GM15510 (cell line): ENCODE measurements around the gene ADAMTS15.

Experiments used
- POLR2A ChIP-seq: IDR thresholded peaks from 3 replicates; pipeline ENCODE4 v1.6.1; 2011; ENCODE audit warnings: borderline replicate concordance; ENCODE audit not compliant: insufficient read length; ENCODE audit errors: extremely low read depth

Gene ADAMTS15

DNA sequence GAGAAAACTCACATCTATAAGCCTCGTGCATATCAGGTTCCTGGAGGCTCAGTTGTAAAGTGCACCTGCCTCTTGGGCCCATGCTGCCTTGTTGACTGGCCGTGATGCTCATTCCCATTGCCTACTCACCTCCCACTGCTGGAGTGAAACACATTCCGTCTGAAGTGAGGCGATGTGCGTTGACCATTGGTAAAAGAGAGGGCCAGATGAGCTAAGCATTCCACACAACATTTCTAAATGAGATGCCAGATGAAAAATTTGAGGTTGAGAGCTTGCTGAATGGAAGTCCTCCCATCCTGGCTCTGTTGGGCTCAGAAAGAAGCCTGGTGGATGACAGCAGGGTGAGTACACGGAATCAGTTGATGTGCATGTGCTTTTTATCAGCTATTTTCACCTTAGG is 8.6 kb upstream of the ADAMTS15 start:
- no peak for TF ChIP-seq POLR2A

DNA sequence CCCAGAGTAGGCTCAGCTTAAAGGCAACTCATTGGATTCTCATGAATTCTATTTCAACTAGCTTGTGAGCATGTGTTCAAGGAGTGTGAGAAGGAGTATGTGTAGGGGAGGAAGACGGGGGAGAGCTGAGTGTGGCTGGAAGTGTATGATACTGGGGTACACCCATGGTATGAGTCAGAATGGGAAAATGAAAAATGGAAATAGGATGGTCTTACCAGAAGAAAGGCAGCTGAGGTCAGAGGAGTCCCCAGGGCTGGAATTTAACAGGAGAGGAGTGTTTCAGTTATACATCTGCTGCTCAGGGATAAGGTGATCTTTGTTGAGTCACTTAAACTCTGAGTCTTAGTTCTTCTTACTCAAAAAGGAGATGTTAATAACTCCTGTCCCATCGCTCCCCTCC is 6.7 kb upstream of the ADAMTS15 start:
- TF ChIP-seq POLR2A: no peak

DNA sequence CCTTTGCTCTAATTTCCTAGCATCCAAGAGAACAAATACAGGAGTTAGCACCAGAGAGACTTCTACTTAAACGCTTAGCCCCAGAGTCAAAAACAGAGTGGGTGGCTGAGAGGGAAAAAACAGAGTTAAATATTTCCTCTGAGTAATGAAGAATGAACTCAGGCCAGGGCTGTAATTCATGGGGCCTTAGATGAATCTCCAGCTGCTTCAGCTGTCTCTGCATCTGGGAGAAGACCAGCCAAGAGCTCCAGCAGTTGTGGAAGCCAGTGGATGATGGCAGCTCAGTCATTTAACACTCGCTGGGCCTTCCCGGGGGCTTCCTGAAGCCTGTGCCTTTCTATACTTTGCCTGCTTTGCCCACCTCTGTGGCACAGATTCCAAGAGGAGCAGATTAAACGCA is 5.7 kb upstream of the ADAMTS15 start:
- no peak for TF ChIP-seq POLR2A

DNA sequence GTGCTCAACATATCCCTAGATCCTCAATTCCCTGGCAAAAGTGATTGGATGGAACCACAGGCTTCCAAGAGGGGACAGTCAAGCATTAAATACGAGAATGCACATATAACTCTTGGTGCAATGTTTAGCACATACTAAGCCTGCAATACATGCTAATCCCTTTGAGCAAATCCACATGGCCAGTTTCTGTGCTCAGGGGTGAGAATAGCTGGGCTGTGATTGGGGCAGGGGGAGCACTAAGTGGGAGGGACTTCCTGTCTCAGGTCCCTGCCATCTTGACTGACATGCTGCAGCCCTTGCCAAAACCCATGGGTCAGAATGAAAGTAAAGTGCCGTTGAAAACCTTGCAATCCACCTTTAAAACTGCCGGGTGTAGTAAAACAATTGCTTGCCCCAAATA is 2.7 kb upstream of the ADAMTS15 start:
- TF ChIP-seq POLR2A: no peak

DNA sequence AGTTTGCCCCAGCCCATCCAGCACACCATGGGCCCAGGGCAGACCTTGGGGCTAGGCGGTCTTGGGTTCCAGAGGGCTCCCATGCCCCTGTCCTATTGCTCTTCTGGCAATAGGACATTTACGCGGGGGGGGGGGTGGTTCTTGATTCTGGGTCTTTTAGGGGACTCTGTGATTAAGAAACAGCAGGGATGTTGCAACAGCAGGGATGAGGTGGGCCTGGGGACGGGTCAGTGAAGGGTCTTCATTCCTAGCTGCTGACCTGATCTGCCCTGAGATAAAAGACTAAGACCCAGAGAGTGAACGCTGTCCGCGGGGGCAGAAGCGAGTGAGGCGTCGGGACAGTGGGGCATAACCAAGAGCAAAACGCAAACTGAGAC is 418 bp upstream of the ADAMTS15 start:
- TF ChIP-seq POLR2A: no peak

DNA sequence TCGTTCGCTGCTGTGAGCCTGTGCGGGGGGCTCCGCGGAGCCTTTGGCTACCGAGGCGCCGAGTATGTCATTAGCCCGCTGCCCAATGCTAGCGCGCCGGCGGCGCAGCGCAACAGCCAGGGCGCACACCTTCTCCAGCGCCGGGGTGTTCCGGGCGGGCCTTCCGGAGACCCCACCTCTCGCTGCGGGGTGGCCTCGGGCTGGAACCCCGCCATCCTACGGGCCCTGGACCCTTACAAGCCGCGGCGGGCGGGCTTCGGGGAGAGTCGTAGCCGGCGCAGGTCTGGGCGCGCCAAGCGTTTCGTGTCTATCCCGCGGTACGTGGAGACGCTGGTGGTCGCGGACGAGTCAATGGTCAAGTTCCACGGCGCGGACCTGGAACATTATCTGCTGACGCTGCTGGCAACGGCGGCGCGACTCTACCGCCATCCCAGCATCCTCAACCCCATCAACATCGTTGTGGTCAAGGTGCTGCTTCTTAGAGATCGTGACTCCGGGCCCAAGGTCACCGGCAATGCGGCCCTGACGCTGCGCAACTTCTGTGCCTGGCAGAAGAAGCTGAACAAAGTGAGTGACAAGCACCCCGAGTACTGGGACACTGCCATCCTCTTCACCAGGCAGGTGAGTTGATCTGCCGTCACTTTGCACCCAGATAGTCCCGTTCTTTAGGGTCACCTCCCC is 1.0 kb downstream of the ADAMTS15 start:
- no peak for TF ChIP-seq POLR2A

DNA sequence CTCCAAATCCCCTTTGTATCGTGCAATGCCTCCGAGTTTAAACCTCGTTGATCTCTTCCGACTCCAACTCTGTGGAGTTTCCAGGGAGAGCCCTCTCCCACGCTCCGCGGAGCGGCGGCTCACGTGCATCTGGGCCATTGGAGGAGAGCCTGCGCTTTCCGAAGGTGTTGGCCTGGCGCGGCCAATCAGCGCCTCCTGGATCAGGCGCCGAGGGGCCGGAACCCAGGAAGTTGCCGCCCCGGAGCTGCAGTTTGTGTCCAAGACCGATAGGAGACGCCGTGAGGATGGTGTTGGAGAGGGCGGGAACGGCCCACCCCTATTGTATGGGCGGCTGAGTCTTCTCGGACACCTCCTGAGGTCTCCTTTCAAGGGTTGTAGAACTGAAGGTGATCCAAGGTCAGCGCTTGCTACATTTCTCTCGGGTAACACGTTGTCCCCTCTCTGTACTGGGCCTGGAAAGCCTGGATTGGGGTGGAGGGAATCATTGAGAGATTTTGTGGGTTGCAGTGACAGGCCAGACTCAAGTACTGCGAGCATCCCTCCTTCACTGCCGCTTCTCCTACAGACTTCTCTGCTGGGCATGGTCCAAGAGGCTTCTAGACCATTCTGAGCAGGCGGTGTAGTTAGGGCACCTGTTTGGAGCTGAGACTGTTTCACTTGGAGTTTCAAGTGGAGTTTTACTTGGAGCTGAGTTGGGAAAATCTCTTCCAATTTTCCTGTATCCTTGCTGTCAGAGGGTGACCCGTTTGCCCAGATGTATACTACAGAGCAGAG is 1.7 kb downstream of the ADAMTS15 start:
- TF ChIP-seq POLR2A: no peak

DNA sequence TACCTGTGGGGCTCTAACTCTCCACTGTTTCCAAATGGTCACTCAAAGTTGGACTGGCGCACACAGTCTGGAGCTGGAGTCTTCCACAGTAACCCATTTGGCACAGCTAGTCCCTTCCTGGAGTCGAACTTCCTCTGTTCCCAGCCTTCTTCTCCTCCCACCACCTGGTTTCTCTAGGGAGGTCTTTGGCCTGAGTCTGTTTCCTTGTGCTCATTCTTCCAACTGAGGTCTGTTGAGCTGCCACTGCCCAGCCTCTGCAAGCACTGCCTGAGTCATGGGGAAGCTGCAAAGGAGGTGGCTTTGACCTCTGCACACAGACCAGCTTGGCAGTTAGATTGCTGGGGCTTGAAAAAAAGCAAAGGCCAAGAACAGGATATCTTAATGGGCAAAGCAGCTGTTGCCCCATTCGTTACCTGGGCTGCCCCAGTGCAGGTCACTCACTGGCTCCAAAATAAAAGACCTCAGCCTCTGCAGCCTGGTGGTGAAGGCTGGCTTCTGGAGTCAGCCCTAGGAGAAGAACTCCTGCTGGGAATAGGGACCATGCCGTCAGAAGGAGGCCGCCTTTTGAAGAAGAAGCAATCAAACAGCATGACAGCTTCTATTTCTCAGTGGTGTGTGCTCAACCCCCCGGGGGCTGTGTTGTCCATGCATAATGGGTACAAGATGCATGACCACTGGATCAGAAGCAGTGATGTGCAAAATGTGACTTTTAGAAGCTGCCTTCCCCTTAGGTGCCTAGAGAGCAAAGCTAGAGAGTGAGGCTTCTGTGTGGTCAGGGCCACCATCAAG is 3.0 kb downstream of the ADAMTS15 start:
- no peak for TF ChIP-seq POLR2A

DNA sequence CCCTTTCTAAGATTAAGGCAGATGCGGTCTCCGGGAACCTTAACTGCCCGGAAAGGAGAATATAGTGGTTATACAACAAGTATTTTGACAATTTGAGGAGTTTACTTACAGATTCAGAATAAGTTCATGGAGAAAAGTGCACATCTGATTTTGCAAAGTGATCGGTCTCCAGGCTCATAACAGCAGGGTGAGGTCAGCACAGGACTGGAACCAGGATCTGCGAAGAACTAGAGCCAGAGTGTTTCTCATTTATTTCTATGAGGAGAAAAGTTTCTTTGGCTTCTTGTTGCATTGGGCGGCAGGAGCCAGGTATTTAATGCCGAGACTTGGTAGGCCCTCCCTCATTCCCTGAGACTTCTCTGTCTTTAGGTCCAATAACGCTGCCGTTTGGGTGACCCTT is 3.7 kb downstream of the ADAMTS15 start:
- TF ChIP-seq POLR2A: no peak

DNA sequence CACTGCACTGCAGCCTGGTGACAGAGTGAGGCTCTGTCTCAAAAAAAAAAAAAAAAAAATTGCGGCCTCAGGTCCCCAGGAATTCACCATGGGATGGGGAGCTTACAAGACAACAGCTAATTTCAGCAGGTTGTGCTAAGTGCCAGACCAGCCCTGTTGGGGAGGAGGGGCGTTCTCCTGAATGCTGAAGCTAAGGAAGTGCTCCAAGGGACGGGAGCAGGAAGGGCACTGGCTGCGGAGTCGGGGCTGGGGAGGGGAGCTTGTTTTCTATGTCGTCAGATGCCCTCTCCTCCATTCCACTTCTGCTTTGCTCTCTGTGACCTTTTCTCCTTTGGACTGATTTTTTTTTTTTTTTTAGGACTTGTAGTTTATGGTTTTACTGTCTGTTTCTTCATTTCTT is 4.5 kb downstream of the ADAMTS15 start:
- TF ChIP-seq POLR2A: no peak

DNA sequence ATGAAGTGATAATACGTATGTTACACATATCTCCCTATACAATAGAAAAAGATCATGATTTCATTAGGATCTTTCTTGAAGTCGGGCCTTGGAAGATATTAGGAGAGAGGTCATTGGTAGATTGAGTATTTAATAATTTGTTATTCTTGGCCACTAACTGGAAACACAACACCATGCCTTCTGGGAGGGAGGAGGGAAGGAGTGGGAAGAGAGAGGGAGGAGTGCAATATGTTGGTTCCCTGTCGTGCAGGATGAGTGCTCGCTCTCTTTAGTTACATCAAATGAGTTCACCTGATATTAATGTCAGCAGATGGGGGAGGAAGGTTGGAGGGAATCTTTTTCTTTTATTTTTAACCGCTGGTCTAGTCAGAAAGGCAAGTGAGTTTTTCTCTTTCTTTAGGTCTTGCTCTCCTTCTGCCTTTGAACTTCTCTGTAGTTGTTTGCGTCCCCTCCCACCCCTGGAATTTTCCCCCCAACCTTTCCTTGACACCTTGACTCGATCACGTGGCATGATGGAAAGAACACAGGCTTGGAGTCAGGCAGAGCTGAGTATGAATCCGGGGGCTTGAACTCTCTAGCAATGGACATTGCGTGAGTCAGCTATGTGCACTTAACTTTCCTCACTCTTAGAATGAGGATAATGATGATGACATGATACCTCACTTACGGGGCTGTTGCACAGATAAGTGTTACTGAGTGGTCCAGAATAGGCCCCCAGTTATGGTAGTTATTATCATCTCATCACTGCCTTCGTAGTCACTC is 6.2 kb downstream of the ADAMTS15 start:
- no peak for TF ChIP-seq POLR2A

DNA sequence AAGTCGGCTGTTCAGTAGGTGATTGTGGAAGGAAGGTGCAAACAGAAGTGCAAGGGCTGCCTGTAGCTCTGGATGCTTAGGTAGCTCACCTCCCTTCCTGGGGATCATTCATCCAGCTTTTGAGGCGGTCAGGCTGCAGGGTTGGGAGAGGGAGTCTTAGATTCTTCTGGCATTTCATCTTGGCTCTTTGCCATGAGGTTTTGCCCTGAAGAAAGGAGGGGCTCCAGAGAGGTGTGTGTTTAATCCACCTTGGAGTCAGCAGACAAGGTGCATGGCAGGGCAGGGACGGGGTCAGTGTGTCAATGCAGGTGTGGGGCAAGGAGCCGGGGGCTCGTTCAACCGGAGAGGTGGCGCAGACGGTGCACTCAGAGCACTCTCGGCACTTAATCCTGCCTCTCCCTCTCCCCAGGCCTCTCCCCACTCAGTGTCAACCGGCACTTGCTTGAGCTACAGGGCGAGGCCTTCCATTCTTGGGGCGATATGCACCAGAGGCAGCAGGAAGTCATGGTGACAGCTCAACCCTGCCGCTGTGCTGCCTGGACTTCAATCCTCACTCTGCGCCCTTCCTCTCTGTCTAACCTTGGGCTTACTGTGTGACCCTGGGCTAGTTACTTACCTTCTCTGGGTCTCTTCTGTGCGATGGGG is 7.2 kb downstream of the ADAMTS15 start:
- TF ChIP-seq POLR2A: no peak

DNA sequence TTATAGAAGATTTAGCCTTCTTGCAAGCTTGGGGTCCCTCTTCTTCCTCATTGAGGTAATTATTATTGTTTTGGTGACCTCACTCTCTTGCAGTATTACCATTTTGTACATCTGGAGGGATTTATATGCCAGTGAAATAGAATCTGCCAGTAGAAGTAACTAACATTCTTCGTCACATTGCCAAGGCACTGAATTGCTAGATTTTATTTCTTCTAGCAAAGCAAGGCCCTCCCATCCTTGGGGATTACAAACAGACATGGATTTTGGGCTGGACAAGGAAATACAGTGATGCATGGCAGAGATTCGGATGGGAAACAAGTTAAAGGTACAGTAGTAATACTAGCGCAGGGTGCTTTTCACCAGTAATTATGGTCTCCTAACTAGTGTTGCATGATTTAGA is 7.8 kb downstream of the ADAMTS15 start:
- no peak for TF ChIP-seq POLR2A
